HG03095 (cell line): Measurements from ENCODE around the gene FXYD5.

Experiments
- ATAC-seq: cut with Tn5 transposase; IDR thresholded peaks from one replicate; pipeline ENCODE4 v1.9.1; 2021; ENCODE audit warnings: moderate library complexity; ENCODE audit not compliant: unreplicated experiment

The FXYD5 gene

GRCh38 chr19:35155441-35155840 lies 906 bp downstream of the FXYD5 start:
- no peak for ATAC-seq

GRCh38 chr19:35155981-35156672 lies 1.6 kb downstream of the FXYD5 start:
- ATAC-seq = no peak

- no peak for ATAC-seq
Observed at GRCh38 chr19:35156673-35157014, 2.1 kb downstream of the FXYD5 start.

- ATAC-seq = no peak
Observed at GRCh38 chr19:35157431-35157830, 2.9 kb downstream of the FXYD5 start.

- no peak for ATAC-seq
Observed at GRCh38 chr19:35159606-35160005, 5.1 kb downstream of the FXYD5 start.

- no peak for ATAC-seq
Observed at GRCh38 chr19:35160629-35161433, 6.3 kb downstream of the FXYD5 start.

- no peak for ATAC-seq
Observed at GRCh38 chr19:35161434-35161743, 6.9 kb downstream of the FXYD5 start.

- no peak for ATAC-seq
Observed at GRCh38 chr19:35162471-35163326, 8.2 kb downstream of the FXYD5 start.

GRCh38 chr19:35164418-35164817 lies 9.9 kb downstream of the FXYD5 start:
- no peak for ATAC-seq

GRCh38 chr19:35165200-35166058 lies 10.9 kb downstream of the FXYD5 start:
- ATAC-seq = no peak

GRCh38 chr19:35166100-35167063 lies 11.8 kb downstream of the FXYD5 start:
- no peak for ATAC-seq

GRCh38 chr19:35167251-35168119 lies 12.9 kb downstream of the FXYD5 start:
- ATAC-seq = no peak

- ATAC-seq = no peak
Observed at GRCh38 chr19:35168196-35168595, 13.7 kb downstream of the FXYD5 start.

- no peak for ATAC-seq
Observed at GRCh38 chr19:35169221-35169995, 14.9 kb downstream of the FXYD5 start.

GRCh38 chr19:35170359-35171061 lies 16.0 kb downstream of the FXYD5 start:
- no peak for ATAC-seq

- no peak for ATAC-seq
Observed at GRCh38 chr19:35171730-35172129, 17.2 kb downstream of the FXYD5 start.

GRCh38 chr19:35174226-35174625 lies 19.7 kb downstream of the FXYD5 start:
- ATAC-seq = no peak
